ENCODE results near the gene VTI1A. TPM values are rescaled to one million over a fixed set of nuclear protein-coding genes. Genes with fewer than 3 reads are reported as not detected.

Gene VTI1A
- total RNA-seq, 1 experiment from 2014 or later: 22.0 TPM

GRCh38 chr10:112510384-112510783, 63.4 kb downstream of the VTI1A start:
- Histone ChIP-seq H3K4me1 (ENCODE audit: insufficient read depth, low read length) (no peaks in the 10 kb centered on the region; the same call in 1 of the 2 replicates), H3T11ph (ENCODE audit: low read length) (no peak overlapping the region), H2BK120ac (ENCODE audit: low read depth, low read length, poor library complexity, severe bottlenecking) (no peak overlapping the region), H4K20me1 (ENCODE audit: control insufficient read depth, insufficient read depth, insufficient read length) (no peaks in the 10 kb centered on the region), H2AK5ac (ENCODE audit: insufficient read length, low read length) (no peak overlapping the region), H3K23me2 (ENCODE audit: insufficient read length, low read depth, low read length, poor library complexity, severe bottlenecking) (no peaks in the 10 kb centered on the region), H3K23ac (ENCODE audit: insufficient read length, low read depth, low read length) (no peak overlapping the region), H4K8ac (replicated peaks; ENCODE audit: insufficient read length, low read depth, low read length) (no peak overlapping the region), H3K4me2 (ENCODE audit: insufficient read depth, insufficient read length, low read length) (no peak overlapping the region), H4K91ac (ENCODE audit: insufficient read length, low read depth, low read length) (no peak overlapping the region), H4K5ac (ENCODE audit: insufficient read length, low read depth, low read length) (no peak overlapping the region), H2AFZ (ENCODE audit: low read length) (no peak overlapping the region), H3K79me2 (ENCODE audit: insufficient read depth, low read length) (no peaks in the 10 kb centered on the region), H3K27ac (ENCODE audit: insufficient read length, low read depth, low read length) (no peak overlapping the region), H3K27me3 (ENCODE audit: insufficient read depth, low read length) (no peaks in the 10 kb centered on the region), H2BK12ac (ENCODE audit: insufficient read length, low read depth, low read length) (no peak overlapping the region), H2BK20ac (ENCODE audit: low read depth, low read length, poor library complexity, severe bottlenecking) (no peak overlapping the region), H2BK5ac (ENCODE audit: insufficient read length, low read length) (no peak overlapping the region), H3K79me1 (ENCODE audit: insufficient read depth, low read depth, low read length, poor library complexity, severe bottlenecking) (no peaks in the 10 kb centered on the region), H2BK15ac (ENCODE audit: low read depth, low read length) (no peak overlapping the region), H3K14ac (ENCODE audit: insufficient read depth, low read length) (no peak overlapping the region), H3K56ac (ENCODE audit: insufficient read length, low read depth, low read length) (no peak overlapping the region), H3K4ac (ENCODE audit: low read depth, low read length) (no peak overlapping the region), H3K9me3 (ENCODE audit: control insufficient read depth, low read depth, low read length) (no peaks in the 10 kb centered on the region), H3K9ac (ENCODE audit: extremely low read depth, insufficient read length, low read length) (no peak overlapping the region), H3K18ac (ENCODE audit: insufficient read length, low read depth, low read length) (no peak overlapping the region)
- Mint-ChIP-seq H3K27me3 (ENCODE audit: low read depth) (no peaks in the 10 kb centered on the region), H3K27ac (no peak overlapping the region), H3K4me3 (no peak overlapping the region), H3K36me3 (ENCODE audit: insufficient read depth in 1 of 3, low read depth in 3 of 3) (no peaks in the 10 kb centered on the region), H3K4me1 (peaks cover 0 to 10% of the 10 kb centered on the region in 2 experiments; a peak in 2 of 4 replicates), H3K9me3 (no peaks in the 10 kb centered on the region)
- DNase-seq: no peak
- TF ChIP-seq CTCF (conservative IDR thresholded peaks at IDR 0.05): no peak
- no CpG with 5 or more reads among the region's 4 CpGs for WGBS (ENCODE audit: extremely low coverage, insufficient read length, low lambda C conversion rate)

Data from H9 (cell line).